GM18907 (cell line): ENCODE results near the gene CPTP.

Experiments
- ATAC-seq: cut with Tn5 transposase; IDR thresholded peaks from one replicate; pipeline ENCODE4 v1.9.1; 2021; ENCODE audit warnings: mild to moderate bottlenecking, moderate library complexity; ENCODE audit not compliant: unreplicated experiment

CPTP gene

GRCh38 chr1:1347026-1347595 is 22.5 kb downstream of the CPTP start:
- no peak for ATAC-seq

GRCh38 chr1:1347663-1348419 is 23.2 kb downstream of the CPTP start:
- ATAC-seq, result no peak

- peak; percentile 29 for ATAC-seq
Measured at GRCh38 chr1:1348420-1349255, 24.0 kb downstream of the CPTP start.

GRCh38 chr1:1349256-1350012 is 24.8 kb downstream of the CPTP start, which contains the start of gene DVL1:
TSS of gene DVL1 (minus strand) at chr1:1349418. CDS start at chr1:1349065, 353 bp downstream.
- peak; percentile 59 for ATAC-seq

GRCh38 chr1:1351511-1352427 is 27.2 kb downstream of the CPTP start:
- no peak for ATAC-seq

GRCh38 chr1:1352786-1353388 is 28.3 kb downstream of the CPTP start:
- no peak for ATAC-seq

GRCh38 chr1:1353389-1354151 is 29.0 kb downstream of the CPTP start:
- no peak for ATAC-seq

GRCh38 chr1:1354271-1355247 is 30.0 kb downstream of the CPTP start:
- ATAC-seq, result no peak

GRCh38 chr1:1355416-1355815 is 30.8 kb downstream of the CPTP start:
- ATAC-seq, result no peak

- no peak for ATAC-seq
Measured at GRCh38 chr1:1356166-1356795, 31.7 kb downstream of the CPTP start.

GRCh38 chr1:1356796-1357401 is 32.3 kb downstream of the CPTP start:
- no peak for ATAC-seq

- ATAC-seq, result no peak
Measured at GRCh38 chr1:1357871-1358432, 33.4 kb downstream of the CPTP start.

GRCh38 chr1:1358433-1359271 is 34.0 kb downstream of the CPTP start, which contains the start of gene MXRA8:
TSS of gene MXRA8 (minus strand) at chr1:1358555. CDS start at chr1:1358504, 51 bp downstream.
- no peak for ATAC-seq

- no peak for ATAC-seq
Measured at GRCh38 chr1:1359308-1359663, 34.7 kb downstream of the CPTP start.

GRCh38 chr1:1359664-1360468 is 35.3 kb downstream of the CPTP start:
- no peak for ATAC-seq
